Ecto neural progenitor cell (in vitro differentiated cells): ENCODE measurements around the gene WNT3A.
A peak's percentile ranks its signal among the peaks of the same experiment; 100 is the strongest.

Experiments used
- DNase-seq: peaks from one replicate; pipeline ENCODE4 v3.0.0-alpha.2; 2018; ENCODE audit warnings: low spot score

Gene WNT3A

DNA sequence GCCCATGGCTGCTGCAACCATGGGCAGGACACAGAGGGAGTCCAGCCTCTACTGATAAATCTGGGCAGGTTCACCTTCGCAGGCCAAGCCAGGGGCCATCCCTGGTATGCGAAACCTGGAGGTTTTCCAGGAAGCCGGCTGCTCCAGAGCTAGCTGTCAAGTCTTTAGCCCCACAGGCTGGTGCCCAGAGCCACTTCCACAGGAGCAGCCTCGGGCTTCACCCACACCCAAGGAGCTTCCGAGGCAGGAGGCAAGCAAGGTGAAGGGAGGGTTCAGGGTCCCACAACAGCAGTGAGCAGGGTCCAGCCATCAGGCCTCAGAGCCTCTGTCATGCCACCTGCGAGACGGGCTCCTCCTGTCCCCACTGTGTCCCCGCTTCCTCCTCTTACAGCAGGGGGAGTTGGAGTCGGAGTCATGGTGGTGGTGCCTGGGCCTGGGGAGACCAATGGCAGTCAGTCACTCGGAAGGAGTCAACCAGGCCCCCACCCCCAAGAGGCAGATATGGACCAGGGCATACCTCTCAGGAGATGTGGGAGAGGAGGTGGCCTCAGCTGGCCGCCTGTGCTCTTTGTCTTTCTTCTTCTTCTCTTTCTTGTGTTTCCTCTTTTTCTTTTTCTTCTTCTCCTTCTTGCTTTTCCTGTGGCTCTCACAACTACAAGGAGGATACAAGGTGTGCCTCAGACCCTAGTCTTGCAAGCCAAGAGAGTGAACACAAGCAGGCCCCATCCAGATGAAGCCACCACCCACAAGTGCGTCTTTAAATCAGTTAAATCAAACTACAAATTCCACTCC, 94.2 kb downstream of the WNT3A start:
- no peak for DNase-seq

DNA sequence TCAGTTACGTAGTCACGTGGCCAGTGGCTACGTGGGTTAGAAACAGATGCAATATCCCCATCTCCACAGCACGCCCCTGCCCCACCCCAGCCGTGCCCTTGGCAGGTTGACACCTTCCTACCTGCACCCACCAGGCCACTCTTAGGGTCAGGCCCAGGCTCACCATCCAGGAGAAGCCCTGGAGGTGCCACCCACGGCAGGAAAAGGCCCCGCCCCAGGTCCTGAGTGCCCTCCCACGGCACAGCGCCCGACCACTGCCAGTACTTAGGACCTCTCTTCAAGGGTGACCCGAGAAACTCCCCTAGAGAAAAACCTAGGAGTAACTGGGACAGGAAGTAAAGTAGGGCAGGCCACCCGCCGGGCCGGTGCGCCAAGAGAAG, 94.8 kb downstream of the WNT3A start:
- no peak for DNase-seq

DNA sequence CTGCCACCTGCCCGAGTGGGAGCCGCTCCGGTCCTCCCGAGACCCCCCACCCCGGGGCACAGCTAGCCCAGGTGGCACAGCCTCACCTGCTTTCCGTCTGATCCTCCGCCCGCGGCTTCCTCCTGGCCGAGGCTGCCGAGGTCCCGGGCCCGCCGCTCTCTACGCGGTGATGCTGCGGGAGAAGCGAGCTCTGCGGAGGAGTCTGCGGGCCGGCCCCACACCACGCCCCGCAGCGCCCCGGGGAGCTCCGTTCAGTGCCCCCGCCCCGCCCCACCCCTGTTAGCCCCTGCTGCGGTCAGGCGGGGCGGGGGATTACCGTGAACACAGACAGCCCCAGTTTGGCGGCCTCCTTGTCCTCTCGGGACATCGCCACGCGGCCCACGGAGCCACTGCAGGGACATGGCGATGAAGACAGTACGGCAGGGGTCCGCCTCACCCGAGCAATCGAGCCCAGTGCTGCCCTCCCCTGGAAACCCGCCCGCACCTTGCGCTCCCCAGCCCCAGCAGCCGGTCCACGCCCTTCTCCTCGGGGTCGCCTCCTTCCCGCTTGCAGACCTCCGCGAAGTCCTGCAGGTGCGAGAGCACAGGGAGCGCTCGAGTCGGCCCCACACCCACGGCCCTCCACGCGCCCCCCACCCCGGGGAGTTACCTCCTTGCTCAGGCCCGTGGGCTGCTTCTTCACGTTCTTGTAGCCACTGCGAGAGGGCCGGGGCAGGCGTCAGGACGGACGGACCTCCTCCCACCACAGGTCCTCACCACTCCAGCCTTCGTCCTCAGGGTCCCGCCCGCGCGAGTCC, 95.4 kb downstream of the WNT3A start:
- peak; percentile 73 for DNase-seq

- peak; percentile 99 for DNase-seq
These were observed 96.2 kb downstream of the WNT3A start, which contains the start of gene C1orf35 for GRCh38 chr1:228102791-228103620. C1orf35 (minus strand) TSS chr1:228103325; CDS start chr1:228103227, 98 bp downstream.

- DNase-seq = no peak
These were observed 97.9 kb downstream of the WNT3A start for GRCh38 chr1:228104526-228105269.

DNA sequence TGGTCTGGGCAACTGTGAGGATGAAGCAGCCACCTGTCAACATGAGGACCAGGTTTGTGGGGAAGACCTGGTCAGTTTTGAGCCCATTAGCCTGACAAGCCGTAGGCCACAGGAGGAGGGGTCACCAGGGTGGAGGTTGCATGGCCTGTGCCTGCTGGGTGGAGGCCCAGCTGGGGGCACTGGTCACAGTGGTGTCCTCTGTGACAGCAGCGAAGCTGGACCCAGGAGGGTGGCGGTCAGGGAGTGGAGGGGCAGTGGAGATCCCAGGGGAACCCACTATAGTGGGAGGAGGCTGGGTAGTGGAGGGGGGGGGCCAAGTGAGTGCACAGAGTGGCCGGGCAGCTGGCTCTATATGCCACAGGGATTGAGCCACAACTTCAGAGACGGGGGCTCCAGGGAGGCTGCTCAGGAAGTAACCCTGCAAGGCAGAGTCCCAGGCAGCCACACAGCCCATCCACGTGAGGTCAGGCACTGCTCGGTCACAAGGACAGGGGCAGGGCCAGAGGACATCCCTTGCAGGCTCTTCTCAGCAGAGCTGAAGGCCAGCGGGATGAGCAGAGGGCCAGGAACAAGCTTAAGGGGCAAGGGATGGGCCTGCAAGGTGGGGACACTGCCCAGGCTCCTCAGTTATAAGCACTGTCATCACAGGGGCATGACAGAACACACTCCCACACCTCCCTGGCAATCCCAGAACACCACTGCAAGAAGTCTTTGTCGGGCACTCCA, 98.6 kb downstream of the WNT3A start:
- DNase-seq = no peak

GRCh38 chr1:228105996-228106799, 99.4 kb downstream of the WNT3A start:
- DNase-seq = no peak

- no peak for DNase-seq
These were observed 99.9 kb downstream of the WNT3A start for GRCh38 chr1:228106800-228107054.

DNA sequence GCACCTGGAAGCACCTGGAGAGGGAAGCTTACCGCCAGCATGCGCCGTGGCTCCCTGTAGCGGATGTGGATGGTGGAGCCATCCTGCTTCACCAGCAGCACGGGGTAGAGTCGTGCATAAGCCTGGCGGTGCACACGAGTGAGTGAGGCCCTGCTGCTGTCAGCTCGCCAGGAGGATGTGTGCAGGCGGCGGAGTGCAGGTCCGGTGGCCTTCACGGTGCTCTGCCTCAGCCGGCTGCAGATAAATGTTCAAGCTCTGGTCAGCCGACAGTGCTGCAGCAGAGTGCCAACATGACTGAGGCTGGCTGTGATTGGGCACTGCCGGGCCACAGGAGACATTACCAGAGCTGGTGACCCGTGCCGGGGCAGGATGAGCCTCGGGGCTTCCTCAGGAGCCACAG, 100.8 kb downstream of the WNT3A start:
- no peak for DNase-seq

DNA sequence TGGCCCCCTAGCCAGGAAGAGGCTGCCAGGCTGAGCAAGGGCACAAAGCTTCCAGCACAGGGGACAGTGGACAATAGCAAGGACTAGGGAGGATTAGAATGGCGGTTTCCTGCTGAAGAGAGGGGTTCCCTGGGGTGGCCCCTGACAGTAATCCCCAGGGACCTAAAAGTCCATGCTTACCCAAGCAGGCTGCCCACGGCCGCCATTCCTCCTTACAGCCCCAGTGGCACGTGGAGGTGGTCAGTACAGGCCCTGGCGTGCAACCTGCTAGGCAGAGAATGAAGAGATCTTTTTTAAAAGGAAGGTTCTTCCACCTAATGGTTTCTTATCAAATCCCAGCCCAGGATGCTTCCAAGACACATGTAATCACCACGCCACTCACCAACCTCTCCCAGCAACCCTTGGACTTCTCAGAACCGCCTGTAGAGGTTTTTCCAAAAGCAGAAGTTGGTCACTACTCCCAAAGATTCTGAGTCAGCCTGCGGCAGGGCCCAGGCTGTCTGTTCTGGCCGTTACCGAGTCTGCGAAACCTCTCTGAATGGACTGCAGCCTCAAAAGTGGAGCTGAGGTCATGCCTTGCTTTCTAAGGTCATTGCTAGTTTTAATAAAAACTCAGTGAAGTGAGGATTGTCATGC, 101.4 kb downstream of the WNT3A start:
- no peak for DNase-seq

DNA sequence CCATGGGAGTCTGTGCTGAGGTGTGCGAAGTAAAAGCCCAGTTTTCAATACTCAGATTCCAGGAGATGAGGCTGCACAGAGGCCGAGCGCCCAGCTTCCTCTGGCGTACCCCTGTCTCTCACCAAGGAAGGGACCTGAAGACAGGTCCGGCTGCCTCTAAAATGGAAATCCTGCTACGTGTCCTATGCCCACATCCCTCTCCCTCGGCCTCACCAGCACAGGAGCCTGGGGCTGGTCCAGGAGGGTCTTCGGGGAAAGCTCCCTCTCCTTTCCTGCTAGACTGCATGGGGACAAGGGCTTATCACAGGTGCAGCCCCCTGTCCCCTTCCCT, 101.9 kb downstream of the WNT3A start:
- DNase-seq = no peak

- peak; percentile 100 for DNase-seq
These were observed 102.5 kb downstream of the WNT3A start, which contains the start of gene MRPL55 for GRCh38 chr1:228109073-228109961. MRPL55 (minus strand) TSS chr1:228109299; CDS start chr1:228108260, 1,039 bp downstream.

- DNase-seq = no peak
These were observed 103.2 kb downstream of the WNT3A start for GRCh38 chr1:228109962-228110488.

DNA sequence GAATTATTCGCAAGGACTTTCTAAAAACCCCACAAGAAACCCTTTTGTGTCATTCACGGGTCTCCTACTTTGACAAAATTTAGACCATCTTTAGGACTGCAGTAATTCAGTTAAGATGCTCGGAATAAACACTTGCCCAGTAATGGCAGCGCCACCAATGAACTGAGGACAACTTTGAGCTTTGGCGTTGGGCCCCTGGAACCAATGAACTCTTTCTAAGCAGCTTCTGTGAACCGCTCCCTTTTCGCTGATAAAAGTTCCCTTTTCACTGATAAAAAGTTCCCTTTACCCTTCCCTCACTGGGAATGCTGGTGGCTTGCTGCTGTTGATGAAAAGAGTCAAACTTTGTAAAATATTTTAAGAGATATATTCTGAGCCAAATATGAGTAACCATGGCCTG, 103.8 kb downstream of the WNT3A start:
- DNase-seq = no peak
